ENCODE measurements around the gene DPM3.

The DPM3 gene

DNA sequence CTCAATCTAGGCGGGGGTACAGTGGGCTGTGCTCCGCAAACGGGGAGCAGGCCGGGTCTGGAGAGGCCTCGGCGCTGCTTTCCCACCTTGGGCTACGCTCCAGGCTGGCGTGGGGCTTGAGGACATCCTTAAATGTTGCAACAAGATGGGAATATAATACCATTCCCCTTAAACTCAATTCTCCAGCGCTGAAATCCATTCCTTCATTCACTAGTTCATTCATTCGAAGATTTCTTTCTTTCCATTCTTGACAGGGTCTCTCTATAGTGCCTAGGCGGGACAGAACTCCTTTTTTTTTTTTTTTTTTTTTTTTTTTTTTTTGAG lies 261 bp upstream of the DPM3 start:
- peak overlapping the region; percentile 87 for H3K4me3 ChIP-seq (ENCODE audit: low read depth, low read length)
- in situ Hi-C loops (cut with HindIII; ENCODE audit: low sequenced_read_pairs): no loop called here
- TF ChIP-seq, protein P1, sequence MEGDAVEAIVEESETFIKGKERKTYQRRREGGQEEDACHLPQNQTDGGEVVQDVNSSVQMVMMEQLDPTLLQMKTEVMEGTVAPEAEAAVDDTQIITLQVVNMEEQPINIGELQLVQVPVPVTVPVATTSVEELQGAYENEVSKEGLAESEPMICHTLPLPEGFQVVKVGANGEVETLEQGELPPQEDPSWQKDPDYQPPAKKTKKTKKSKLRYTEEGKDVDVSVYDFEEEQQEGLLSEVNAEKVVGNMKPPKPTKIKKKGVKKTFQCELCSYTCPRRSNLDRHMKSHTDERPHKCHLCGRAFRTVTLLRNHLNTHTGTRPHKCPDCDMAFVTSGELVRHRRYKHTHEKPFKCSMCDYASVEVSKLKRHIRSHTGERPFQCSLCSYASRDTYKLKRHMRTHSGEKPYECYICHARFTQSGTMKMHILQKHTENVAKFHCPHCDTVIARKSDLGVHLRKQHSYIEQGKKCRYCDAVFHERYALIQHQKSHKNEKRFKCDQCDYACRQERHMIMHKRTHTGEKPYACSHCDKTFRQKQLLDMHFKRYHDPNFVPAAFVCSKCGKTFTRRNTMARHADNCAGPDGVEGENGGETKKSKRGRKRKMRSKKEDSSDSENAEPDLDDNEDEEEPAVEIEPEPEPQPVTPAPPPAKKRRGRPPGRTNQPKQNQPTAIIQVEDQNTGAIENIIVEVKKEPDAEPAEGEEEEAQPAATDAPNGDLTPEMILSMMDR (IDR thresholded peaks at IDR 0.05; ENCODE audit: low read depth, low read length): no peak
- DNase-seq (ENCODE audit: low read depth, low spot score): no peak

DNA sequence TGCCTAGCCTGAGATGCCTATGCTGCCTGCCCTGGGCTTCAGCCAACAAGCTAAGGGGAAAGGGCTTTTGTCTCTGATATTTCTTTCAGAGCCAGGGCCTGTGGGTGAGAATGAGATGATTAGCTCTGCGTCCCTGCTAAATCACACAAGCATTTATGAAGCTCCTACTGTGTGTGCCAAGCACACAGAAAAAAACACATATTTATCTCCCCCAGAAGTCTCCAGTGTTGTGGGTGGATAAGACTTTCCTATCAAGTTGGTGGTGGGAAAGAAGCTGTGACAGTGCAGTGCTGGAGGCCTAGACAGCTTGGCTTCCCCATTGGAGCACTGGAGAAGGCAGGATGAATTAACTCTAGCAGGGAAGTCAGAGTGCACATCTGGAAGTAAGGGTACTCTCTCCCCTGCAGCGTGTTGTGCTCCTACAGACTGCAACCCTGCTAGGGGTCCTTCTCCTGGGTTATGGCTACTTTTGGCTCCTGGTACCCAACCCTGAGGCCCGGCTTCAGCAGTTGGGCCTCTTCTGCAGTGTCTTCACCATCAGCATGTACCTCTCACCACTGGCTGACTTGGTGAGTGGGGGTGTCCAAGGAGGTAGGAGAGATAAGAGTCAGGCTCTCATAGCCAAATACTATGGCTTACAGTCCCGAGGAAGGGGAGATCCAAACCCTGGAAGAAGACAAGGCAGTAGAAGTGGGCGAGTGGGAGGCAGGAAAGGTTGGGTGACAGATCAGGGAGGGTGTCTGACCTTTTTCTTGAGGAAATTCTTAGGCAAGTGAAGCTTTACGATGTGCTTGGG lies 3.0 kb downstream of the DPM3 start:
- TF ChIP-seq, protein P1 (IDR thresholded peaks at IDR 0.05; ENCODE audit: low read depth, low read length): no peak
- no peak overlapping the region for H3K4me3 ChIP-seq (ENCODE audit: low read depth, low read length)
- no peak for DNase-seq (ENCODE audit: low read depth, low spot score)

DNA sequence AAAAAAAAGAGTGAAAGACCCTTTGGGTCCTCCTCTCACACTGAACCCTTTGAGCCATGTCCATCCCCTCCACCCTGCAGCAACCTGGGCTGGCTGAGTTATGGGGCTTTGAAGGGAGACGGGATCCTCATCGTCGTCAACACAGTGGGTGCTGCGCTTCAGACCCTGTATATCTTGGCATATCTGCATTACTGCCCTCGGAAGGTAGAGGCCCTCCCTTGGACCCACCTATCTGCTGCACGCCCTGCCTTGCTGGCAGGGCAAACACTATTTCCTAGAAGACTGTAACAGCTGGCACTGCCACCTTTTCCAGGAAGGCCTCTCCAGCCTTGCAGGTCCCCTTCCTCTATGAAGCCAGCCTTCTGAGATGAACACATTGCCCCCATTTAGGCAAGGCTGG lies 3.6 kb downstream of the DPM3 start:
- TF ChIP-seq, protein P1 (IDR thresholded peaks at IDR 0.05; ENCODE audit: low read depth, low read length): no peak
- H3K4me3 ChIP-seq (ENCODE audit: low read depth, low read length): peak overlapping the region; percentile 21
- no peak for DNase-seq (ENCODE audit: low read depth, low spot score)
- in situ Hi-C loops (cut with HindIII; ENCODE audit: low sequenced_read_pairs): no loop called here

More for the DNA sequence above, 3.0 kb downstream of the DPM3 start:
- in situ Hi-C loops (cut with HindIII; ENCODE audit: low sequenced_read_pairs): no loop called here

DNA sequence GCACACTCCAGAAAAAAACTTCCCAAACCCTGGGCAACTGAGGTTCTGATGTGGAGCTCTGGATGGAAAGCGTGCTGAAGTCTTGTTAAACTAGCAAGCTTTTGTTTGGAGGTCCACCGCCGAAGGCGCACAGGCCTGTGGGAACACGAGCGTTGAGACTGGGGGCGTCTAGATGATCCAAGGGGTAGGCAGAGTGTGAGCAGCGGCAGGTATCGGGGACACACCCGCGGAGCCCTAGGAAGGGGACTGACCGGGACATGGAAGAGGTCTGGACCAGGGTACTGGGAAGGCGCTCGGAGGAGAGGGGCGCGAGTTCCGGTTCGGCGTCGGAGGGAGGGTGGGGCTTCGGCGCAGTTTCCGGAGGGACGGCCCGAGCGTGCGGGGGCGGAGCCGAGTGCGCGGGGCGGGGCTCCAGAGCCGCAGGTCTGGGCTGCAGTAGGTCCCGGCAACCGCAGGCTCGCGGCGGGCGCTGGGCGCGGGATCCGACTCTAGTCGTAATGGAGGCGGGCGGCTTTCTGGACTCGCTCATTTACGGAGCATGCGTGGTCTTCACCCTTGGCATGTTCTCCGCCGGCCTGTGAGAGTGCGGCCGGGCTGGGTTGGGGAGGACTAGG lies 4.8 kb downstream of the DPM3 start, which contains the start of gene SLC50A1:
TSS of gene SLC50A1 (plus strand) at position 438 of the 614 bp plus-strand sequence. CDS start at position 498, 60 bp downstream.
- DNase-seq (ENCODE audit: low read depth, low spot score): peak; percentile 95
- in situ Hi-C loops (cut with HindIII; ENCODE audit: low sequenced_read_pairs): no loop called here
- peak within 1 kb of the TSS; percentile 83 for H3K4me3 ChIP-seq (ENCODE audit: low read depth, low read length)
- TF ChIP-seq, protein P1 (IDR thresholded peaks at IDR 0.05; ENCODE audit: low read depth, low read length): no peak

DNA sequence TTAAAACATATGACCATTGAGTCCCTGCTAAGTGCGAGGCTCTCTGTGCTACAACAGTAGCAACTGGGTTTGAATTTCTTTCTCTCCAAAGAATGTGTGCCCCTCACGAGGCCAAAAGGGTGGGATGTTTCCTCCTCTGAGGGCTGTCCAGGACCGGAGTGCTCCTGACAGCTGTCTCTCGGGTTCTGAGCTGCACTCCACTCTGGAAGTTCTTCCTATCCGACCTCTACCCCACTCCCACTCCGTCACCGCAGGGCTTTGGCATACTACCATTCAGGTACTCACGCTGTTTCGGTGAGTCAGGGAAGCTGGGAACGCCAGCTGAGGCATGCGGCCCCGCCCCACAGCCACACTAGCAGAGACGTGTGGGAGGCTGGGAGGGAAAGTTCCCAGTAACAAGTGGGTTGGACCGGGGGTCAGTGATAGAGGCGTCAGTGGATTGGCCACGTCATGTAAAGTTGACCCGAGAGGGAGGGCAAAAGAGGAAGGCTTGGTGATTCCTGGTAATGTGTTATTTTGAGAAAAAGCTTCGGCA lies 5.4 kb downstream of the DPM3 start:
- in situ Hi-C loops (cut with HindIII; ENCODE audit: low sequenced_read_pairs): no loop called here
- H3K4me3 ChIP-seq (ENCODE audit: low read depth, low read length): peak overlapping the region; percentile 83
- TF ChIP-seq, protein P1 (IDR thresholded peaks at IDR 0.05; ENCODE audit: low read depth, low read length): no peak
- peak; percentile 95 for DNase-seq (ENCODE audit: low read depth, low spot score)

DNA sequence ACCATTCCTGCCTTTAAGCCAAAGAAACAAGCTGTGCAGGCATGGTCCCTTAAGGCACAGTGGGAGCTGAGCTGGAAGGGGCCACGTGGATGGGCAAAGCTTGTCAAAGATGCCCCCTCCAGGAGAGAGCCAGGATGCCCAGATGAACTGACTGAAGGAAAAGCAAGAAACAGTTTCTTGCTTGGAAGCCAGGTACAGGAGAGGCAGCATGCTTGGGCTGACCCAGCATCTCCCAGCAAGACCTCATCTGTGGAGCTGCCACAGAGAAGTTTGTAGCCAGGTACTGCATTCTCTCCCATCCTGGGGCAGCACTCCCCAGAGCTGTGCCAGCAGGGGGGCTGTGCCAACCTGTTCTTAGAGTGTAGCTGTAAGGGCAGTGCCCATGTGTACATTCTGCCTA lies 6.0 kb downstream of the DPM3 start:
- no peak overlapping the region for H3K4me3 ChIP-seq (ENCODE audit: low read depth, low read length)
- DNase-seq (ENCODE audit: low read depth, low spot score): no peak
- TF ChIP-seq, protein P1 (IDR thresholded peaks at IDR 0.05; ENCODE audit: low read depth, low read length): no peak
- in situ Hi-C loops (cut with HindIII; ENCODE audit: low sequenced_read_pairs): no loop called here
